Loucy (cell line): ENCODE measurements around the gene IL6R.

ENCODE experiments used
- CTCF ChIP-seq: fragments of 200-600 bp; sonication (generic); conservative IDR thresholded peaks from 2 replicates; pipeline ENCODE4 v1.5.1; 2014; ENCODE audit warnings: mild to moderate bottlenecking, antibody characterized with exemption, low read length
- EZH2phosphoT487 ChIP-seq: fragments of 200-600 bp; IDR thresholded peaks from 2 replicates; pipeline ENCODE4 v1.6.1; 2018; ENCODE audit warnings: antibody characterized with exemption, mild to moderate bottlenecking, moderate library complexity, borderline replicate concordance

- TF ChIP-seq CTCF, result no peak
- TF ChIP-seq EZH2phosphoT487, result no peak
These were observed 18.8 kb downstream of the IL6R start for GRCh38 chr1:154423988-154424326.
